Measurements from ENCODE around the gene EXOC6. TPM values are rescaled to one million over a fixed set of nuclear protein-coding genes. Genes with fewer than 3 reads are reported as not detected.

The EXOC6 gene
- total RNA-seq, 2 donors from 2014 or later = 7.0 to 10.1 TPM

GRCh38 chr10:93061594-93062513 is 213.5 kb downstream of the EXOC6 start:
- Histone ChIP-seq H3K27ac (no peak overlapping the region), H3K36me3 (no peaks in the 10 kb centered on the region), H3K4me1 (peaks cover 0 to 41% of the 10 kb centered on the region in 2 donors), H3K27me3 (peaks cover 9 to 30% of the 10 kb centered on the region in 2 donors), H3K4me3 (peak overlapping the region in 1 of 2 donors; percentile 34), H3K9me3 (no peaks in the 10 kb centered on the region)
- TF ChIP-seq CTCF (IDR thresholded peaks at IDR 0.05) = no peak
- DNase-seq (ENCODE audit: low spot score) = peak; percentile 46

- peaks cover 0 to 41% of the 10 kb centered on the region in 2 donors for H3K4me1 ChIP-seq
- H3K27me3 ChIP-seq = peaks cover 9 to 30% of the 10 kb centered on the region in 2 donors
- DNase-seq (ENCODE audit: low spot score) = peak; percentile 40
- H3K36me3 ChIP-seq = no peaks in the 10 kb centered on the region
- peak in 1 of 2 donors; percentile 63 for TF ChIP-seq CTCF (IDR thresholded peaks at IDR 0.05)
- H3K9me3 ChIP-seq = no peaks in the 10 kb centered on the region
- peak overlapping the region in 1 of 2 donors; percentile 34 for H3K4me3 ChIP-seq
- H3K27ac ChIP-seq = no peak overlapping the region
These were observed 214.3 kb downstream of the EXOC6 start for GRCh38 chr10:93062514-93063143.

- Histone ChIP-seq H3K4me1 (peaks cover 0 to 45% of the 10 kb centered on the region in 2 donors), H3K9me3 (no peaks in the 10 kb centered on the region), H3K27me3 (peaks cover 9 to 35% of the 10 kb centered on the region in 2 donors), H3K27ac (no peak overlapping the region), H3K4me3 (peak overlapping the region in 1 of 2 donors; percentile 34), H3K36me3 (no peaks in the 10 kb centered on the region)
- DNase-seq (ENCODE audit: low spot score) = peak; percentile 42
- no peak for TF ChIP-seq CTCF (IDR thresholded peaks at IDR 0.05)
These were observed 215.0 kb downstream of the EXOC6 start for GRCh38 chr10:93063144-93063976.

GRCh38 chr10:93063977-93064660 is 215.8 kb downstream of the EXOC6 start:
- Histone ChIP-seq H3K36me3 (no peaks in the 10 kb centered on the region), H3K27ac (no peak overlapping the region), H3K4me3 (no peak overlapping the region), H3K9me3 (no peaks in the 10 kb centered on the region), H3K27me3 (peaks cover 9 to 40% of the 10 kb centered on the region in 2 donors), H3K4me1 (peaks cover 0 to 51% of the 10 kb centered on the region in 2 donors)
- peak; percentile 34 for DNase-seq (ENCODE audit: low spot score)
- no peak for TF ChIP-seq CTCF (IDR thresholded peaks at IDR 0.05)
